Endothelial cell of umbilical vein (primary cell): ENCODE data around the gene NAA10. TPM values are rescaled to one million over a fixed set of nuclear protein-coding genes. Genes with fewer than 3 reads are reported as not detected.

Experiments
- BruUV-seq: library from RNA; stranded (reverse); fragments of 400-500 nt; replicated peaks from 2 replicates; lab custom pipeline; 2021; lab: Mats Ljungman, UMichigan
- CTCF ChIA-PET: fragments of 300-600, 350-600 bp; sonication (Branson Sonifier 250); formaldehyde crosslinking; loops from one replicate; lab custom pipeline; 2021; ENCODE audit warnings: antibody characterized with exemption, inconsistent platforms; lab: Charles Lee
- POLR2A ChIA-PET: fragments of 300-600, 350-600 bp; sonication (Branson Sonifier 250); formaldehyde crosslinking; loops from one replicate; lab custom pipeline; 2021; ENCODE audit warnings: antibody characterized with exemption, inconsistent platforms; lab: Charles Lee
- DNase-seq: peaks from one replicate; pipeline ENCODE4 v3.0.0-alpha.2; 2011; ENCODE audit warnings: low read depth, low spot score
- FAIRE-seq: peaks from 2 replicates; lab custom pipeline; 2011; peaks lifted over from hg19 to GRCh38; lab: Jason Lieb, UNC
- H2AFZ ChIP-seq: 2 replicates; pipeline ENCODE4 v1.6.0; 2012; ENCODE audit warnings: low read depth, low read length, control low read depth, inconsistent platforms
- H3K27ac ChIP-seq: 2 replicates; pipeline ENCODE4 v1.5.1; 2011; ENCODE audit warnings: low read depth, mild to moderate bottlenecking, control low read depth, low read length, moderate library complexity; ENCODE audit not compliant: insufficient read depth
- H3K27me3 ChIP-seq, 2 experiments: 2 replicates each; pipeline versions ENCODE4 v1.6.0 to v1.6.1; 2011; ENCODE audit warnings: low read length in 2 of 2, mixed read lengths in 1 of 2; ENCODE audit not compliant: control insufficient read depth in 2 of 2, insufficient read depth in 2 of 2
- H3K36me3 ChIP-seq, 2 experiments: 2 replicates in 1 of 2; 3 replicates in 1 of 2; pipeline ENCODE4 v1.5.1; 2011; ENCODE audit warnings: low read length in 2 of 2, mild to moderate bottlenecking in 1 of 2, moderate library complexity in 1 of 2; ENCODE audit not compliant: control insufficient read depth in 2 of 2, insufficient read depth in 2 of 2; ENCODE audit errors: extremely low read depth in 1 of 2
- H3K4me1 ChIP-seq: 3 replicates; pipeline ENCODE4 v1.5.1; 2011; ENCODE audit warnings: mild to moderate bottlenecking, low read length; ENCODE audit not compliant: control insufficient read depth, insufficient read depth; ENCODE audit errors: extremely low read depth
- H3K4me2 ChIP-seq: 2 replicates; pipeline ENCODE4 v1.6.1; 2011; ENCODE audit warnings: low read length, control low read depth, mixed read lengths; ENCODE audit not compliant: insufficient read depth
- H3K4me3 ChIP-seq, 3 experiments: fragments of 200-600 bp in 1 of 3; sonication (generic), shearing (Covaris generic) in 1 of 3; replicated peaks in 1 of 3; 2 replicates each; pipeline ENCODE4 v1.5.1; 2011 to 2016; ENCODE audit warnings: control low read depth in 3 of 3, low read length in 3 of 3, mild to moderate bottlenecking in 2 of 3, inconsistent platforms in 1 of 3, low read depth in 1 of 3, moderate library complexity in 1 of 3; ENCODE audit not compliant: insufficient read depth in 1 of 3
- H3K79me2 ChIP-seq: 2 replicates; pipeline ENCODE4 v1.6.0; 2012; ENCODE audit warnings: low read length, inconsistent platforms; ENCODE audit not compliant: control insufficient read depth, insufficient read depth
- H3K9ac ChIP-seq: replicated peaks from 2 replicates; pipeline ENCODE3; 2011; ENCODE audit warnings: low read length, control low read depth; ENCODE audit not compliant: insufficient read depth; ENCODE audit errors: extremely low read depth
- H3K9me1 ChIP-seq: replicated peaks from 3 replicates; pipeline ENCODE4 v1.6.0; 2011; ENCODE audit warnings: mild to moderate bottlenecking, low read length; ENCODE audit not compliant: control insufficient read depth, insufficient read depth; ENCODE audit errors: extremely low read depth
- H3K9me3 ChIP-seq: replicated peaks from 2 replicates; pipeline ENCODE4 v1.5.1; 2012; ENCODE audit warnings: low read length, inconsistent platforms; ENCODE audit not compliant: control insufficient read depth, insufficient read depth
- H4K20me1 ChIP-seq: replicated peaks from 2 replicates; pipeline ENCODE3; 2011; ENCODE audit warnings: mild to moderate bottlenecking, low read length; ENCODE audit not compliant: control insufficient read depth, insufficient read depth; ENCODE audit errors: extremely low read depth
- CTCF ChIP-seq, 2 donors: IDR thresholded peaks; 1 replicate in 1 of 2; 2 replicates in 1 of 2; pipeline ENCODE4 v1.5.1; 2011; ENCODE audit warnings: low read length in 2 of 2, mild to moderate bottlenecking in 2 of 2, moderate library complexity in 2 of 2, control low read depth in 1 of 2, inconsistent platforms in 1 of 2, low read depth in 1 of 2; ENCODE audit not compliant: insufficient read depth in 1 of 2; ENCODE audit errors: extremely low read depth in 1 of 2
- EZH2 ChIP-seq: IDR thresholded peaks from 2 replicates; pipeline ENCODE4 v1.6.1; 2012; ENCODE audit warnings: borderline replicate concordance, low read depth, mild to moderate bottlenecking, moderate library complexity, low read length, inconsistent platforms; ENCODE audit not compliant: severe bottlenecking
- FOS ChIP-seq: IDR thresholded peaks from 2 replicates; pipeline ENCODE4 v1.6.1; 2011; ENCODE audit warnings: mild to moderate bottlenecking, low read length, moderate library complexity, borderline replicate concordance; ENCODE audit not compliant: insufficient read depth
- GATA2 ChIP-seq: IDR thresholded peaks from 2 replicates; pipeline ENCODE4 v1.7.0; 2011; ENCODE audit warnings: low read depth, mild to moderate bottlenecking, moderate library complexity, mixed read lengths, low read length; ENCODE audit not compliant: insufficient read length, insufficient read depth
- JUN ChIP-seq: IDR thresholded peaks from 2 replicates; pipeline ENCODE4 v1.6.1; 2011; ENCODE audit warnings: borderline replicate concordance, low read depth; ENCODE audit not compliant: insufficient read length, insufficient read depth
- MYC ChIP-seq: IDR thresholded peaks from one replicate; pipeline ENCODE4 v1.6.1; 2011; ENCODE audit warnings: mild to moderate bottlenecking, low read depth, low read length
- POLR2A ChIP-seq: IDR thresholded peaks from 2 replicates; pipeline ENCODE4 v1.6.1; 2012; ENCODE audit warnings: low read depth, mild to moderate bottlenecking, control low read depth, low read length
- POLR2AphosphoS5 ChIP-seq: IDR thresholded peaks from 2 replicates; pipeline ENCODE4 v1.6.1; 2012; ENCODE audit warnings: low read depth, mild to moderate bottlenecking, control low read depth, low read length, moderate library complexity; ENCODE audit not compliant: insufficient read depth
- dilution Hi-C: fragments of 300-500 bp; cut with MboI; formaldehyde crosslinking; loops from one replicate; pipeline ENCODE4 v1.15.0; 2019; ENCODE audit warnings: low sequenced_read_pairs; ENCODE audit not compliant: extremely low pct_ligation_motif_present
- intact Hi-C: fragments of 100-400 bp; cut with micrococcal nuclease; formaldehyde crosslinking; loops from one replicate; pipeline ENCODE4 v1.10.0; 2022
- polyA plus RNA-seq, 4 experiments: library from polyadenylated mRNA; depleted of rRNA in 3 of 4; stranded (reverse) in 3 of 4; unstranded in 1 of 4; fragments of >200 nt; gene quantifications; 2 replicates each; pipeline versions ENCODE4 v1.2.1 to v1.2.3, GENCODE V29; 2011 to 2012; ENCODE audit warnings: missing spikeins in 1 of 4
- total RNA-seq: library from RNA; stranded (reverse); gene quantifications from 2 replicates; pipeline ENCODE4 v1.2.3, GENCODE V29; 2021
- TF ChIP-seq, protein P1 (sequence below): IDR thresholded peaks from 2 replicates; pipeline ENCODE4 v1.6.1; 2011; ENCODE audit not compliant: insufficient read depth, insufficient read length

The NAA10 gene
- total and polyA plus RNA-seq, 2 donors (not counting 3 experiments of a cell fraction or from before 2014, with no cell fraction given): 141 to 144 TPM

DNA sequence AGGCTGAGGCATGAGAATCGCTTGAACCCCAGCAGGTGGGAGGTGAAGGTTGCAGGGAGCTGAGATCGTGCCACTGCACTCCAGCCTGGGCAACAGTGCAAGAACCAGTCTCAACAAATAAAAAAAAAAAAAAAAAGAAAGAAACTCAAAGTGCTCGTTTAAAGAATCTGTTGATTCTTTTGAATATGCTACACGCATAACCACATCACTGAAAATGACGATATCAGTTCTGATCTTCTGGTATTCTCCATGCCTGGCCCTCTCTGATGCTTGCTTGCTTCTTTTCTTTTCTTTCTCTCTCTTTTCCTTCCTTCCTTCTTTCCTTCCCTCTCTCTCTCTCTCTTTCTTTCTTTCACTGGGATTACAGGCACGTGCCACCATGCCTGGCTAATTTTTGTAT is 23.0 kb downstream of the NAA10 start:
- H3K4me1 ChIP-seq: no peaks in the 10 kb centered on the region
- H3K4me3 ChIP-seq: no peak overlapping the region
- H3K9me1 ChIP-seq: no peaks in the 10 kb centered on the region
- no peak overlapping the region for H3K27ac ChIP-seq
- DNase-seq: no peak
- TF ChIP-seq, protein P1, sequence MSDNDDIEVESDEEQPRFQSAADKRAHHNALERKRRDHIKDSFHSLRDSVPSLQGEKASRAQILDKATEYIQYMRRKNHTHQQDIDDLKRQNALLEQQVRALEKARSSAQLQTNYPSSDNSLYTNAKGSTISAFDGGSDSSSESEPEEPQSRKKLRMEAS: no peak
- TF ChIP-seq JUN (no peak), POLR2AphosphoS5 (no peak), POLR2A (no peak), EZH2 (no peak), CTCF (IDR thresholded peaks at IDR 0.05; ENCODE audit: extremely low read depth in 1 of 2, insufficient read depth in 1 of 2, low read depth in 1 of 2, low read length in 2 of 2) (no peak), MYC (no peak), GATA2 (no peak), FOS (no peak)
- no peak overlapping the region for H3K9ac ChIP-seq
- H3K27me3 ChIP-seq: no peaks in the 10 kb centered on the region
- ChIA-PET CTCF (interaction anchor here (0.7 to 1.7 kb wide), 4 partner anchors 11 to 103 kb away, joined by 3 to 10 read pairs (median 4); no protein-coding TSS in a partner anchor), POLR2A (no interaction called here)
- no peak for FAIRE-seq
- no peaks in the 10 kb centered on the region for H3K9me3 ChIP-seq
- BruUV-seq: no TSS peak
- H4K20me1 ChIP-seq: no peaks in the 10 kb centered on the region
- no peak overlapping the region for H2AFZ ChIP-seq
- no peak overlapping the region for H3K4me2 ChIP-seq
- dilution Hi-C loops (no loop called here), intact Hi-C loops (no loop called here)
- H3K79me2 ChIP-seq: no peaks in the 10 kb centered on the region
- no peaks in the 10 kb centered on the region for H3K36me3 ChIP-seq
